ENCODE results near the gene UBTF. TPM values are rescaled to one million over a fixed set of nuclear protein-coding genes. Genes with fewer than 3 reads are reported as not detected.

UBTF gene
- total and polyA plus RNA-seq, 4 donors: 31.9 to 75.5 (median 52.3) TPM

DNA sequence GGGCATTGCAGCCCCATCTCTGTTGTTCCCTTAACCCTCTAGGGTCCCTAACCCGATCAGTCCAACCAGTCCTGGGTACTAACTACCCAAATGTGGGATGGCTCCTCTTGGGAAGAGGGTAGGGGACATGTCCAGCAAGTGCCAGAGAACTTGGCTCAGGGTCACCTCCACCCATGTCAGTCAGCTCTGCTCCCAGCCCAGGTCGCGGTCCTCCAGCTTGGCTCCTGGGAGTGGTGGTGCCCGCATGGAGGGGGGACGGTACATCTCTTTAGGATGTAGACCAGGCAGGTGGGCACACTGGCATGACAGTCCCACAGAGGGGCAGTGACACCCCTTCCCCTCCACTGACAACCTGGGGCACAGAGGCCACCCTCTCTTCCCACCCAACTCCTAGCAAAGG, 26.7 kb downstream of the UBTF start:
- Histone ChIP-seq H3K9me3 (ENCODE audit: control insufficient read depth in 4 of 4, insufficient read depth in 3 of 4, low read length in 3 of 4) (no peaks in the 10 kb centered on the region), H3K9ac (ENCODE audit: insufficient read depth in 1 of 2, low read length in 2 of 2) (no peak overlapping the region), H3K36me3 (ENCODE audit: control insufficient read depth in 4 of 4, insufficient read depth in 4 of 4, low read length in 4 of 4) (peaks cover 21 to 57% (median 50%) of the 10 kb centered on the region in 4 donors), H3K4me3 (no peak overlapping the region), H3K27me3 (ENCODE audit: control insufficient read depth in 3 of 3, insufficient read depth in 3 of 3, low read length in 2 of 3) (no peaks in the 10 kb centered on the region), H3K4me1 (ENCODE audit: control insufficient read depth in 5 of 5, insufficient read depth in 5 of 5, low read length in 5 of 5) (peaks cover 0 to 44% (median 16%) of the 10 kb centered on the region in 5 donors), H3K27ac (ENCODE audit: low read depth in 1 of 2, low read length in 1 of 2) (no peak overlapping the region)
- 90 to 91% methylated on average over 5 of the region's 5 CpGs for WGBS, 2 donors
- no peak for ATAC-seq (ENCODE audit: insufficient read depth, low FRiP score)
- DNase-seq: no peak
- TF ChIP-seq, protein P1, sequence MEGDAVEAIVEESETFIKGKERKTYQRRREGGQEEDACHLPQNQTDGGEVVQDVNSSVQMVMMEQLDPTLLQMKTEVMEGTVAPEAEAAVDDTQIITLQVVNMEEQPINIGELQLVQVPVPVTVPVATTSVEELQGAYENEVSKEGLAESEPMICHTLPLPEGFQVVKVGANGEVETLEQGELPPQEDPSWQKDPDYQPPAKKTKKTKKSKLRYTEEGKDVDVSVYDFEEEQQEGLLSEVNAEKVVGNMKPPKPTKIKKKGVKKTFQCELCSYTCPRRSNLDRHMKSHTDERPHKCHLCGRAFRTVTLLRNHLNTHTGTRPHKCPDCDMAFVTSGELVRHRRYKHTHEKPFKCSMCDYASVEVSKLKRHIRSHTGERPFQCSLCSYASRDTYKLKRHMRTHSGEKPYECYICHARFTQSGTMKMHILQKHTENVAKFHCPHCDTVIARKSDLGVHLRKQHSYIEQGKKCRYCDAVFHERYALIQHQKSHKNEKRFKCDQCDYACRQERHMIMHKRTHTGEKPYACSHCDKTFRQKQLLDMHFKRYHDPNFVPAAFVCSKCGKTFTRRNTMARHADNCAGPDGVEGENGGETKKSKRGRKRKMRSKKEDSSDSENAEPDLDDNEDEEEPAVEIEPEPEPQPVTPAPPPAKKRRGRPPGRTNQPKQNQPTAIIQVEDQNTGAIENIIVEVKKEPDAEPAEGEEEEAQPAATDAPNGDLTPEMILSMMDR (IDR thresholded peaks at IDR 0.05; ENCODE audit: control extremely low read depth, extremely low read depth): no peak

DNA sequence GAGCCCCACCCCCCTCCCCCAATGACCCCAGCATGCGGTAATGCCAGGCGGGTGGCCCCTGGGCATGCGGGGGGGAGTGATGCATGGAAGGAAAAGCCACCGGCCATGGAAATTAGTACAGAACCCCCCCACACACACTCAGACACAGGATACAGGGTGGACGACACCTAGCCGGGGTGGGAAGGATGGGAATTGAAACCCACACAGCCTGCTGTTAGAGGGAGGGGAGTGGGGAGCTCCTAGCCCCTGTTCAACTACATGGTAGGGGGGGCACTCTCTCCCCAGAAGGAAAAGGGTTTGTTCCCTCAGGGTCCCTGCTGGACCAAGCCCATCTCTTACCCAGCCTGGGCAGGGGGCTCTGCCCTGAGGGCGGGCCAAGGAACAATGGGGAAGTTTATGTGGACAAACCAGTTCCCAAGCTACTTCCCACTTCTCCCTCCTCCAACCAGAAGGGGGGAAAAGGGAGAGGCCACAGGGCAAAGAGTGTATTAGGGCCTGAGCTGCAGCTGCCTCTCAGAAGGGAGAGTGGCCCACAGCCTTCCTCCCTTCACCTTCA, 27.5 kb downstream of the UBTF start:
- Histone ChIP-seq H3K9me3 (ENCODE audit: control insufficient read depth in 4 of 4, insufficient read depth in 3 of 4, low read length in 3 of 4) (no peaks in the 10 kb centered on the region), H3K27ac (ENCODE audit: low read depth in 1 of 2, low read length in 1 of 2) (no peak overlapping the region), H3K9ac (ENCODE audit: insufficient read depth in 1 of 2, low read length in 2 of 2) (no peak overlapping the region), H3K27me3 (ENCODE audit: control insufficient read depth in 3 of 3, insufficient read depth in 3 of 3, low read length in 2 of 3) (no peaks in the 10 kb centered on the region), H3K36me3 (ENCODE audit: control insufficient read depth in 4 of 4, insufficient read depth in 4 of 4, low read length in 4 of 4) (peaks cover 21 to 53% (median 45%) of the 10 kb centered on the region in 4 donors), H3K4me3 (no peak overlapping the region), H3K4me1 (ENCODE audit: control insufficient read depth in 5 of 5, insufficient read depth in 5 of 5, low read length in 5 of 5) (peaks cover 0 to 41% (median 12%) of the 10 kb centered on the region in 5 donors)
- WGBS, 2 donors: 65 to 70% methylated on average over 7 of the region's 7 CpGs
- TF ChIP-seq, protein P1 (IDR thresholded peaks at IDR 0.05; ENCODE audit: control extremely low read depth, extremely low read depth): no peak
- ATAC-seq (ENCODE audit: insufficient read depth, low FRiP score) (no peak), DNase-seq (peak; percentile 48 to 67 (median 57))

DNA sequence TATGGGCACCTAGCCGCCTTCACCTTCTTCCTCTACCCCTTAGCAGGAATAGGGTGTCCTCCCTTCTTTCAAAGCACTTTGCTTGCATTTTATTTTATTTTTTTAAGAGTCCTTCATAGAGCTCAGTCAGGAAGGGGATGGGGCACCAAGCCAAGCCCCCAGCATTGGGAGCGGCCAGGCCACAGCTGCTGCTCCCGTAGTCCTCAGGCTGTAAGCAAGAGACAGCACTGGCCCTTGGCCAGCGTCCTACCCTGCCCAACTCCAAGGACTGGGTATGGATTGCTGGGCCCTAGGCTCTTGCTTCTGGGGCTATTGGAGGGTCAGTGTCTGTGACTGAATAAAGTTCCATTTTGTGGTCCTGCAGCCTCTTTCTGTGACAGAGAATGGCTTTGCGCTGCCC, 28.1 kb downstream of the UBTF start:
- TF ChIP-seq, protein P1 (IDR thresholded peaks at IDR 0.05; ENCODE audit: control extremely low read depth, extremely low read depth): no peak
- Histone ChIP-seq H3K27me3 (ENCODE audit: control insufficient read depth in 3 of 3, insufficient read depth in 3 of 3, low read length in 2 of 3) (no peaks in the 10 kb centered on the region), H3K4me1 (ENCODE audit: control insufficient read depth in 5 of 5, insufficient read depth in 5 of 5, low read length in 5 of 5) (peaks cover 0 to 40% (median 9%) of the 10 kb centered on the region in 5 donors), H3K36me3 (ENCODE audit: control insufficient read depth in 4 of 4, insufficient read depth in 4 of 4, low read length in 4 of 4) (peaks cover 21 to 48% (median 42%) of the 10 kb centered on the region in 4 donors), H3K9me3 (ENCODE audit: control insufficient read depth in 4 of 4, insufficient read depth in 3 of 4, low read length in 3 of 4) (no peaks in the 10 kb centered on the region), H3K9ac (ENCODE audit: insufficient read depth in 1 of 2, low read length in 2 of 2) (peak overlapping the region in 1 of 2 donors; percentile 11), H3K4me3 (no peak overlapping the region), H3K27ac (ENCODE audit: low read depth in 1 of 2, low read length in 1 of 2) (no peak overlapping the region)
- 77 to 83% methylated on average over 5 of the region's 5 CpGs for WGBS, 2 donors
- ATAC-seq (ENCODE audit: insufficient read depth, low FRiP score) (no peak), DNase-seq (peak; percentile 62 to 75 (median 63))

DNA sequence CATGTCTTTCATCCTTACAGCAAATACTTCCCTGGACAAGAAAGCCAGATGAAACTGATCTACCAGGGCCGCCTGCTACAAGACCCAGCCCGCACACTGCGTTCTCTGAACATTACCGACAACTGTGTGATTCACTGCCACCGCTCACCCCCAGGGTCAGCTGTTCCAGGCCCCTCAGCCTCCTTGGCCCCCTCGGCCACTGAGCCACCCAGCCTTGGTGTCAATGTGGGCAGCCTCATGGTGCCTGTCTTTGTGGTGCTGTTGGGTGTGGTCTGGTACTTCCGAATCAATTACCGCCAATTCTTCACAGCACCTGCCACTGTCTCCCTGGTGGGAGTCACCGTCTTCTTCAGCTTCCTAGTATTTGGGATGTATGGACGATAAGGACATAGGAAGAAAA, 29.0 kb downstream of the UBTF start:
- H3K4me3 ChIP-seq: no peak overlapping the region
- H3K27me3 ChIP-seq (ENCODE audit: control insufficient read depth in 3 of 3, insufficient read depth in 3 of 3, low read length in 2 of 3): no peaks in the 10 kb centered on the region
- 91 to 92% methylated on average over 10 of the region's 10 CpGs for WGBS, 2 donors
- no peaks in the 10 kb centered on the region for H3K9me3 ChIP-seq (ENCODE audit: control insufficient read depth in 4 of 4, insufficient read depth in 3 of 4, low read length in 3 of 4)
- no peak for ATAC-seq (ENCODE audit: insufficient read depth, low FRiP score)
- H3K27ac ChIP-seq (ENCODE audit: low read depth in 1 of 2, low read length in 1 of 2): no peak overlapping the region
- H3K9ac ChIP-seq (ENCODE audit: insufficient read depth in 1 of 2, low read length in 2 of 2): no peak overlapping the region
- no peak for DNase-seq
- TF ChIP-seq, protein P1 (IDR thresholded peaks at IDR 0.05; ENCODE audit: control extremely low read depth, extremely low read depth): no peak
- H3K4me1 ChIP-seq (ENCODE audit: control insufficient read depth in 5 of 5, insufficient read depth in 5 of 5, low read length in 5 of 5): peaks cover 0 to 44% (median 10%) of the 10 kb centered on the region in 5 donors
- peaks cover 16 to 45% (median 38%) of the 10 kb centered on the region in 4 donors for H3K36me3 ChIP-seq (ENCODE audit: control insufficient read depth in 4 of 4, insufficient read depth in 4 of 4, low read length in 4 of 4)
